GM10266 (cell line): ENCODE data around the gene EYA2.

Experiments
- DNase-seq: peaks from one replicate; pipeline ENCODE4 v3.0.0; 2012; ENCODE audit errors: extremely low spot score
- CTCF ChIP-seq: IDR thresholded peaks from 2 replicates; pipeline ENCODE4 v1.5.1; 2012; ENCODE audit warnings: mild to moderate bottlenecking, low read depth; ENCODE audit not compliant: control insufficient read depth, insufficient read depth; ENCODE audit errors: missing control alignments

Gene EYA2

DNA sequence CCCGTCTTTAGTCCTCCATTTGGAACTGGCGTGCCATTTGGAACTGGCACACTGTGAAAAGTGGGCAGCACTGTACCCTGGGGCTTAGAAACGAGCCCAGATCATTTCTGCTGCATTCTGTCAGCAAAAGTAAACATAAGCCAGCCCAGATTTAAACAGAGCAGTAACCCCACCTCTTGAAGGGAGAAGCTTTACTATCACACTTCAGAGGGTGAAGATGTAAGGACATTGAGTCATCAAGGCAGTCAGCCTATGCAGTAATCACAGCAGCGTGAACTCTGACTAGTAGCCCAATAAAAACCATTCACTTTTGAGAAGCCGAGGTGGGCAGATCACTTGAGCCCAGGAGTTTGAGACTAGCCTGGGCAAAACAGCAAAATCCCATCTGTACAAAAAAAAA, 216.9 kb downstream of the EYA2 start:
- TF ChIP-seq CTCF = no peak

GRCh38 chr20:47113362-47114109, 218.9 kb downstream of the EYA2 start:
- DNase-seq = no peak
- no peak for TF ChIP-seq CTCF

More for the DNA sequence above, 216.9 kb downstream of the EYA2 start:
- no peak for DNase-seq

- no peak for DNase-seq
- no peak for TF ChIP-seq CTCF
Measured at GRCh38 chr20:47115694-47116093, 221.1 kb downstream of the EYA2 start.

GRCh38 chr20:47117371-47117770, 222.7 kb downstream of the EYA2 start:
- no peak for TF ChIP-seq CTCF
- no peak for DNase-seq

DNA sequence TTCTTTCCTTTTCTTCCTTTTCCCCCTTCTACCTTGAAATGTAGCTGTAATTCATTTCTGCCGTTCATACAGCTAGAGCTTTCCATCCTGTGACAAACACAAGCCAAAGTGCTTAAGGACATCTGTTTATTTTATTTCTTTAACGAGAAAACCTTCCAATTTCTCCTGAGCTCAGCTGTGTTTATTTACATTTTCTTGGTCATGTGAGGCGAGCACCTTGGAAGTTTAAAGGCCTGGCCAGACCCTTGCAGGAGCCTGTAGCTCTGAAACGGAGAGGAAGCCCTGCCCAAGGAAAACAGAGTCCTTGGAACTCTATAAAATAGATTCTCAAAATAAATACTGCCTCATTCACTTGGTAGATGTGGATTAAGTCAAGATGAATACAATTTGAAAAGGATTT, 223.1 kb downstream of the EYA2 start:
- no peak for TF ChIP-seq CTCF
- no peak for DNase-seq

- TF ChIP-seq CTCF = no peak
- DNase-seq = no peak
Measured at GRCh38 chr20:47118206-47118605, 223.6 kb downstream of the EYA2 start.

GRCh38 chr20:47118641-47119040, 224.0 kb downstream of the EYA2 start:
- DNase-seq = no peak
- no peak for TF ChIP-seq CTCF
